ENCODE measurements around the gene AKT3.
"Not testable (repeated sequence)": the region's sequence is repeated elsewhere in the genome, so short reads cannot be mapped to it uniquely, and the experiment has no call there.

AKT3 gene

GRCh38 chr1:243680860-243681259 lies 169.2 kb downstream of the AKT3 start:
- no peak for DNase-seq

- no peak for DNase-seq
Observed at GRCh38 chr1:243672539-243673074, 177.4 kb downstream of the AKT3 start.

GRCh38 chr1:243667591-243667990 lies 182.5 kb downstream of the AKT3 start:
- DNase-seq = no peak

GRCh38 chr1:243667133-243667532 lies 182.9 kb downstream of the AKT3 start:
- no peak for DNase-seq

GRCh38 chr1:243663651-243664050 lies 186.4 kb downstream of the AKT3 start:
- DNase-seq = no peak

- DNase-seq = not testable (repeated sequence)
Observed at GRCh38 chr1:243662169-243662568, 187.9 kb downstream of the AKT3 start.

- DNase-seq = no peak
Observed at GRCh38 chr1:243658594-243659105, 191.4 kb downstream of the AKT3 start.

GRCh38 chr1:243657793-243658192 lies 192.2 kb downstream of the AKT3 start:
- DNase-seq = no peak

- not testable (repeated sequence) for DNase-seq
Observed at GRCh38 chr1:243649530-243649929, 200.5 kb downstream of the AKT3 start.

GRCh38 chr1:243646841-243647240 lies 203.2 kb downstream of the AKT3 start:
- no peak for DNase-seq

GRCh38 chr1:243645281-243645680 lies 204.8 kb downstream of the AKT3 start:
- DNase-seq = no peak

- peak; percentile 60 for DNase-seq
Observed at GRCh38 chr1:243642936-243643335, 207.1 kb downstream of the AKT3 start.

- DNase-seq = no peak
Observed at GRCh38 chr1:243639027-243639658, 210.9 kb downstream of the AKT3 start.

GRCh38 chr1:243638186-243638585 lies 211.9 kb downstream of the AKT3 start:
- no peak for DNase-seq

- DNase-seq = no peak
Observed at GRCh38 chr1:243628476-243628907, 221.6 kb downstream of the AKT3 start.

GRCh38 chr1:243623841-243624240 lies 226.2 kb downstream of the AKT3 start:
- peak; percentile 57 for DNase-seq

GRCh38 chr1:243621973-243622372 lies 228.1 kb downstream of the AKT3 start:
- no peak for DNase-seq

GRCh38 chr1:243620096-243620495 lies 229.9 kb downstream of the AKT3 start:
- DNase-seq = no peak

GRCh38 chr1:243609698-243610097 lies 240.3 kb downstream of the AKT3 start:
- no peak for DNase-seq

GRCh38 chr1:243605604-243606003 lies 244.4 kb downstream of the AKT3 start:
- DNase-seq = no peak

GRCh38 chr1:243601720-243602119 lies 248.3 kb downstream of the AKT3 start:
- DNase-seq = no peak

- DNase-seq = peak; percentile 73
Observed at GRCh38 chr1:243598433-243598832, 251.6 kb downstream of the AKT3 start.

GRCh38 chr1:243597383-243597782 lies 252.7 kb downstream of the AKT3 start:
- DNase-seq = no peak

GRCh38 chr1:243596431-243597062 lies 253.5 kb downstream of the AKT3 start:
- DNase-seq = peak; percentile 81

Data from suppressor macrophage treated with lipopolysaccharide for 4 hours (primary cell).